Spleen (tissue), 7 donors: ENCODE data around the gene STING1.

Experiments used
- CTCF ChIP-seq, 11 experiments: fragments of 200-600 bp in 7 of 11; fragments of 450-650 bp in 4 of 11; sonication (generic) in 4 of 11; IDR thresholded peaks in 8 of 11; conservative IDR thresholded peaks in 3 of 11; 1 replicate in 7 of 11; 2 replicates in 4 of 11; pipeline versions ENCODE4 v1.4.0 to v1.8.0; 2016 to 2021; ENCODE audit warnings: antibody characterized with exemption in 11 of 11, inconsistent platforms in 4 of 11, mild to moderate bottlenecking in 1 of 11
- POLR2A ChIP-seq, 3 donors: fragments of 450-650 bp; IDR thresholded peaks; one replicate each; pipeline ENCODE4 v1.5.1; 2017; ENCODE audit warnings: antibody characterized with exemption in 3 of 3, mild to moderate bottlenecking in 1 of 3
- donor health status: DM: no; HTN: no; CAD: no; lungs with moderate emphysema.
- donor health status: DM: no; HTN: no; CAD: no.
- donor health status: DM: no; HTN: no; CAD: no.

GRCh38 chr5:139445325-139446170, 37.0 kb downstream of the STING1 start:
- no peak for TF ChIP-seq CTCF (IDR thresholded peaks at IDR 0.05 in 8 of 11, conservative IDR thresholded peaks at IDR 0.05 in 3 of 11)
- TF ChIP-seq POLR2A (IDR thresholded peaks at IDR 0.05), result no peak
